HEK293 (cell line): Measurements from ENCODE around the gene CEP350.

ENCODE experiments used
- CTCF ChIA-PET: fragments of 350-600 bp; formaldehyde crosslinking; extraction: SDS; loops from one replicate; lab custom pipeline; 2021; ENCODE audit warnings: antibody characterized with exemption; lab: Yijun Ruan, JAX
- POLR2A ChIA-PET: fragments of 300-600 bp; formaldehyde crosslinking; extraction: SDS; loops from one replicate; lab custom pipeline; 2020; ENCODE audit warnings: antibody characterized with exemption, inconsistent platforms; lab: Yijun Ruan, JAX
- H3K27ac ChIP-seq: fragments of 200-500 bp; sonication (Bioruptor generic); 2 replicates; pipeline ENCODE4 v1.5.1; 2014; ENCODE audit warnings: low read depth, low read length, control low read depth, inconsistent platforms; ENCODE audit errors: extremely low read depth
- H3K36me3 ChIP-seq, 2 experiments: fragments of 200-500 bp in 1 of 2; sonication (Bioruptor generic) in 1 of 2; 1 replicate in 1 of 2; 2 replicates in 1 of 2; pipeline ENCODE4 v1.5.1; 2014 to 2017; ENCODE audit warnings: inconsistent platforms in 2 of 2, low read length in 2 of 2; ENCODE audit not compliant: control insufficient read depth in 2 of 2, insufficient read depth in 1 of 2
- H3K4me1 ChIP-seq: fragments of 200-500 bp; sonication (Bioruptor generic); 2 replicates; pipeline ENCODE4 v1.5.1; 2014; ENCODE audit warnings: mild to moderate bottlenecking, low read length, inconsistent platforms; ENCODE audit not compliant: control insufficient read depth, insufficient read depth
- H3K4me3 ChIP-seq: 2 replicates; pipeline ENCODE4 v1.5.1; 2011; ENCODE audit warnings: low read depth, mild to moderate bottlenecking, control low read depth, low read length, moderate library complexity
- H3K9me3 ChIP-seq: fragments of 200-500 bp; sonication (Bioruptor generic); 2 replicates; pipeline ENCODE4 v1.5.1; 2014; ENCODE audit warnings: low read depth, low read length, inconsistent platforms; ENCODE audit not compliant: control insufficient read depth, insufficient read depth
- YY2 ChIP-seq: fragments of 450-650 bp; formaldehyde crosslinking; IDR thresholded peaks from 2 replicates; pipeline ENCODE4 v1.5.1; 2016; ENCODE audit warnings: missing biosample characterization, missing genetic modification characterization
- ZNF248 ChIP-seq: fragments of 450-650 bp; formaldehyde crosslinking; IDR thresholded peaks from 2 replicates; pipeline ENCODE4 v1.5.1; 2017; ENCODE audit warnings: missing biosample characterization, missing genetic modification characterization
- ZNF629 ChIP-seq: fragments of 450-650 bp; formaldehyde crosslinking; IDR thresholded peaks from 2 replicates; pipeline ENCODE4 v1.5.1; 2017; ENCODE audit warnings: missing biosample characterization, missing genetic modification characterization
- ZNF776 ChIP-seq: fragments of 450-650 bp; formaldehyde crosslinking; IDR thresholded peaks from 2 replicates; pipeline ENCODE4 v1.5.0; 2017; ENCODE audit warnings: missing biosample characterization, missing genetic modification characterization, borderline replicate concordance
- ZSCAN5A ChIP-seq: fragments of 450-650 bp; formaldehyde crosslinking; IDR thresholded peaks from 2 replicates; pipeline ENCODE4 v1.5.1; 2016; ENCODE audit warnings: missing biosample characterization, missing genetic modification characterization
- ZXDB ChIP-seq: fragments of 450-650 bp; formaldehyde crosslinking; IDR thresholded peaks from 2 replicates; pipeline ENCODE4 v1.5.1; 2016; ENCODE audit warnings: missing biosample characterization, missing genetic modification characterization
- TF ChIP-seq, protein P1 (sequence below): fragments of 450-650 bp; formaldehyde crosslinking; IDR thresholded peaks from 2 replicates; pipeline ENCODE4 v1.5.1; 2017; ENCODE audit warnings: missing biosample characterization, missing genetic modification characterization
- TF ChIP-seq, protein P2 (sequence below): fragments of 450-650 bp; formaldehyde crosslinking; IDR thresholded peaks from 2 replicates; pipeline ENCODE4 v1.5.1; 2016; ENCODE audit warnings: missing biosample characterization, missing genetic modification characterization

CEP350 gene

GRCh38 chr1:179969962-179970361 lies 15.4 kb downstream of the CEP350 start:
- peaks cover 4% of the 10 kb centered on the region; the same call in 1 of the 2 replicates for H3K4me1 ChIP-seq
- ChIA-PET CTCF (no interaction called here), POLR2A (no interaction called here)
- no peak overlapping the region for H3K27ac ChIP-seq
- H3K36me3 ChIP-seq = no peaks in the 10 kb centered on the region
- H3K9me3 ChIP-seq = no peaks in the 10 kb centered on the region
- no peak for TF ChIP-seq ZSCAN5A
- TF ChIP-seq, protein P1, sequence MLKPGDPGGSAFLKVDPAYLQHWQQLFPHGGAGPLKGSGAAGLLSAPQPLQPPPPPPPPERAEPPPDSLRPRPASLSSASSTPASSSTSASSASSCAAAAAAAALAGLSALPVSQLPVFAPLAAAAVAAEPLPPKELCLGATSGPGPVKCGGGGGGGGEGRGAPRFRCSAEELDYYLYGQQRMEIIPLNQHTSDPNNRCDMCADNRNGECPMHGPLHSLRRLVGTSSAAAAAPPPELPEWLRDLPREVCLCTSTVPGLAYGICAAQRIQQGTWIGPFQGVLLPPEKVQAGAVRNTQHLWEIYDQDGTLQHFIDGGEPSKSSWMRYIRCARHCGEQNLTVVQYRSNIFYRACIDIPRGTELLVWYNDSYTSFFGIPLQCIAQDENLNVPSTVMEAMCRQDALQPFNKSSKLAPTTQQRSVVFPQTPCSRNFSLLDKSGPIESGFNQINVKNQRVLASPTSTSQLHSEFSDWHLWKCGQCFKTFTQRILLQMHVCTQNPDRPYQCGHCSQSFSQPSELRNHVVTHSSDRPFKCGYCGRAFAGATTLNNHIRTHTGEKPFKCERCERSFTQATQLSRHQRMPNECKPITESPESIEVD (tag by site-specific recombination) = peak; percentile 8; the same call in 1 of the 2 replicates
- TF ChIP-seq, all 188 proteins: peak for 1
- no peak overlapping the region for H3K4me3 ChIP-seq

- TF ChIP-seq ZSCAN5A = no peak
- no peak for TF ChIP-seq YY2 (tag by site-specific recombination)
- no peak for TF ChIP-seq ZNF629
- TF ChIP-seq, protein P1 (tag by site-specific recombination) = 0 out of 2 replicates have a peak, but pooled peaks have one; percentile 31
- TF ChIP-seq ZNF776 (tag by site-specific recombination) = no peak
- TF ChIP-seq, protein P2, sequence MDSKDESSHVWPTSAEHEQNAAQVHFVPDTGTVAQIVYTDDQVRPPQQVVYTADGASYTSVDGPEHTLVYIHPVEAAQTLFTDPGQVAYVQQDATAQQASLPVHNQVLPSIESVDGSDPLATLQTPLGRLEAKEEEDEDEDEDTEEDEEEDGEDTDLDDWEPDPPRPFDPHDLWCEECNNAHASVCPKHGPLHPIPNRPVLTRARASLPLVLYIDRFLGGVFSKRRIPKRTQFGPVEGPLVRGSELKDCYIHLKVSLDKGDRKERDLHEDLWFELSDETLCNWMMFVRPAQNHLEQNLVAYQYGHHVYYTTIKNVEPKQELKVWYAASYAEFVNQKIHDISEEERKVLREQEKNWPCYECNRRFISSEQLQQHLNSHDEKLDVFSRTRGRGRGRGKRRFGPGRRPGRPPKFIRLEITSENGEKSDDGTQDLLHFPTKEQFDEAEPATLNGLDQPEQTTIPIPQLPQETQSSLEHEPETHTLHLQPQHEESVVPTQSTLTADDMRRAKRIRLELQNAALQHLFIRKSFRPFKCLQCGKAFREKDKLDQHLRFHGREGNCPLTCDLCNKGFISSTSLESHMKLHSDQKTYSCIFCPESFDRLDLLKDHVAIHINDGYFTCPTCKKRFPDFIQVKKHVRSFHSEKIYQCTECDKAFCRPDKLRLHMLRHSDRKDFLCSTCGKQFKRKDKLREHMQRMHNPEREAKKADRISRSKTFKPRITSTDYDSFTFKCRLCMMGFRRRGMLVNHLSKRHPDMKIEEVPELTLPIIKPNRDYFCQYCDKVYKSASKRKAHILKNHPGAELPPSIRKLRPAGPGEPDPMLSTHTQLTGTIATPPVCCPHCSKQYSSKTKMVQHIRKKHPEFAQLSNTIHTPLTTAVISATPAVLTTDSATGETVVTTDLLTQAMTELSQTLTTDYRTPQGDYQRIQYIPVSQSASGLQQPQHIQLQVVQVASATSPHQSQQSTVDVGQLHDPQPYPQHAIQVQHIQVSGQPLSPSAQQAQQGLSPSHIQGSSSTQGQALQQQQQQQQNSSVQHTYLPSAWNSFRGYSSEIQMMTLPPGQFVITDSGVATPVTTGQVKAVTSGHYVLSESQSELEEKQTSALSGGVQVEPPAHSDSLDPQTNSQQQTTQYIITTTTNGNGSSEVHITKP (tag by site-specific recombination) = peak; percentile 41
- no peak for TF ChIP-seq ZNF248 (tag by site-specific recombination)
- 0 out of 2 replicates have a peak, but pooled peaks have one; percentile 48 for TF ChIP-seq ZXDB (tag by site-specific recombination)
Measured at GRCh38 chr1:179971563-179972496, 17.2 kb downstream of the CEP350 start.

More at GRCh38 chr1:179971563-179972496, 17.2 kb downstream of the CEP350 start:
- POLR2A ChIA-PET = no interaction called here
- no peaks in the 10 kb centered on the region for H3K9me3 ChIP-seq
- H3K4me1 ChIP-seq = peaks cover 5% of the 10 kb centered on the region; the same call in 1 of the 2 replicates
- CTCF ChIA-PET = no interaction called here
- H3K27ac ChIP-seq = no peak overlapping the region
- H3K36me3 ChIP-seq = no peaks in the 10 kb centered on the region
- H3K4me3 ChIP-seq = no peak overlapping the region
